Measurements from ENCODE around the gene RPS6KA3.

GRCh38 chrX:20205927-20206708 lies 60.6 kb downstream of the RPS6KA3 start:
- TF ChIP-seq CTCF (optimal IDR thresholded peaks at IDR 0.05 in 1 of 3, IDR thresholded peaks at IDR 0.05 in 1 of 3, conservative IDR thresholded peaks at IDR 0.05 in 1 of 3; ENCODE audit: extremely low read depth in 1 of 3, insufficient read depth in 2 of 3, low read length in 3 of 3): no peak
- no peak for TF ChIP-seq EZH2 (IDR thresholded peaks at IDR 0.05; ENCODE audit: low read length)

Data from keratinocyte (primary cell).